ENCODE results near the gene SLC25A48.
"Not testable (repeated sequence)": the region's sequence is repeated elsewhere in the genome, so short reads cannot be mapped to it uniquely, and the experiment has no call there.

SLC25A48 gene

DNA sequence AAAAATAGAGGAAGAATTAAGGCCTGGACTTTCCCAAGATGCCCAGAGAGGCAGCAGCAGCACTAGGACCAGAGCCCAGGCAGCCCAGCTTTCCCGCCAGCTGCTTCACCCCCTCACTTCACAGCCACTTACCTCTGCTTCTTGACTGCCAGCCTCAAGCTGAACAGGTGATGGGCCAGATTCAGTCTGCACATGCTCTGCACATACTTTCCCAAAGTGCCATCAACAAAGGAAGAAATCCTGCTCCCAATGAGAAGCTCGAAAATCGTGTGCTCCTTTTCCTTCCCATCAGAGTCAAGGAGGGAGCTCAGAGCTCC, 4.1 kb upstream of the SLC25A48 start:
- no peak for DNase-seq

DNA sequence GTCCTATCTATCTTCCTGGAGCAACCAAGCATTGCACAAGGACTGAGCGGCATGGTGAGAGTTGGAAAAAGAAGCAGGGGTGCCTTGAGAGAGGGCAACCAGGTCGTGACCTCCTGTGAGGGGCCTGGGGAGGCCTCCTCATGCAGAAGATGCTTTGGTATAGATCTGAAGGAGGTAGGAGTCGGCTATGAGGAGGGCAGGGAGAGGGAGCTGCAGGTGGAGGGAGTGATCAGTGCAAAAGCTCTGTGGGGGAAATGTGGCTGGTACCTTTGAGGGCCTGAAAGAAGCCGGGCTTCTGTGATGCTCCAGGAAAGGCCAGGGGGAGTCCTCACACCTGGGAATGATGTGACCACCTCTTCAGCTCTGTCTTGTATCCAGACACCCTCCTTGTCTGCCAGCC, 3.6 kb upstream of the SLC25A48 start:
- no peak for DNase-seq

DNA sequence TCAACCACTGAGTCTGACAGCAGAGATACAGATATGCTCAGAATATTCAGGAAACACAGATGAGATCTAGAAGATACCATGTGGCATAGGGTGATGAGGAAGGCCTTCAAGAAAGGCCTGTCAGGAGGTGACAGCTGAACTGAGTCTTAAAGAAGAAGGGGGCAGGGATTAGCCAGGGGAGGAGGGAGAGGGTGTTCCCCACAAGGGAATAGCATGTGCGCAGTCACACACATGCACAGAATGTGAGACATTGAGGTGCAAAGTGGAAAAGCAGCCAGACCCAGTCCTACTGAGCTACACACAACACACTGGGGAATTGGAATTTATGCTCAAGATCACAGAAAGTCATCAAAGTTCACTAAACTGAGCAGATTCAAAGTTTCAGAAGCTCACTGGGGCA, 3.0 kb upstream of the SLC25A48 start:
- DNase-seq, result no peak

DNA sequence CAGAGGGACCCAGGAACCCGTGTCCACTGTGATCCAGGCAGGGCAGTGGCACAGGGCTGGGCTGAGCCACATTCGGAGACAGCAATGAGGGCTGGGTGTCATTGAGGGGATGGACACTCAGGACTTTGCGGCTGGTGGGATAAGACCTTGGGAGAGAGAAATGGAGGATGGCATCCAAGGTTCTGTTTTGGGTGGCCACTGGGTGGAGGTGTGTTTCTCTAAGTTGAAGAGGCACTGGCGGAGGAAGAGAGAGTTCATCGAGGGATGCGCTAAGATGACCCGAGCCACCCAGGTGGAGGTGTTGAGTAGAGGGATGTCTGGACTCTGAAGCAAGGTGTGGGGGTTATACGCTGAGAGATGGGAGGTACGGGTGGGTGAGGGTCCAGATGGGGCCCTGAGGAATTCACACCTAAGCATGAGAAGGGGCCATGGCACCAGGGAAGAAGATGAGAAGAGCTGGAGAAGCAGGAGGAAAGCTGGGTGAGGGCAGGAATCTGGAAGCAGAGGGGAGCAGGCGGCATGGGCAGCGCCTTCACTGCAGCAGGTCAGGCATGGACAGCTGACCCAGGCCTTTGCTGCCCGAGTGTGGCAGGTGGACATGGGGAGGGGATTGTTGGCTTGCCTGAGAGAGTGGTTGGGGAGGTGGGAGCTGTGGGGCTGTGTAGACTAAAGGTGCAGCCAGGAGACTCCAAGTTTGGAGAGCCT, 2.5 kb upstream of the SLC25A48 start:
- no peak for DNase-seq

GRCh38 chr5:135832941-135833920, 1.2 kb upstream of the SLC25A48 start:
- DNase-seq, result no peak

GRCh38 chr5:135833961-135834638, 363 bp upstream of the SLC25A48 start:
- no peak for DNase-seq

- no peak for DNase-seq
Observed at GRCh38 chr5:135835766-135836165, 1.3 kb downstream of the SLC25A48 start.

DNA sequence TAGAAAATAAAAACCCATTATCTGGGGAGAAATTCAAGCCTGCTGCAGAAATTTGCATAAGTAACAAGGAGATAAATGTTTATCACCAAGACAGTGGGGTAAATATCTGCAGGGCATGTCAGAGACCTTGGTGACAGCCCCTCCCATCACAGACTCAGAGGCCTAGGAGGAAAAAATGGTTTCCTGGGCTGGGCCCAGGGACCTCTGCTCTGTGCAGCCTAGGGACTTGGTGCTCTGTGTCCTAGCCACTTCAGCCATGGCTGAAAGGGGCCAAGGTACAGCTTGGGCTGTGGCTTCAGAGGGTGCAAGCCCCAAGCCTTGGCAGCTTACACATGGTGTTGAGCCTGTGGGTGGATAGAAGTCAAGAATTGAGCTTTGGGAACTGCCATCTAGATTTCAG, 3.9 kb downstream of the SLC25A48 start:
- DNase-seq, result not testable (repeated sequence)

GRCh38 chr5:135839566-135839965, 5.1 kb downstream of the SLC25A48 start:
- DNase-seq, result no peak

- DNase-seq, result no peak
Observed at GRCh38 chr5:135840959-135841358, 6.5 kb downstream of the SLC25A48 start.

GRCh38 chr5:135842737-135843136, 8.3 kb downstream of the SLC25A48 start:
- DNase-seq, result no peak

DNA sequence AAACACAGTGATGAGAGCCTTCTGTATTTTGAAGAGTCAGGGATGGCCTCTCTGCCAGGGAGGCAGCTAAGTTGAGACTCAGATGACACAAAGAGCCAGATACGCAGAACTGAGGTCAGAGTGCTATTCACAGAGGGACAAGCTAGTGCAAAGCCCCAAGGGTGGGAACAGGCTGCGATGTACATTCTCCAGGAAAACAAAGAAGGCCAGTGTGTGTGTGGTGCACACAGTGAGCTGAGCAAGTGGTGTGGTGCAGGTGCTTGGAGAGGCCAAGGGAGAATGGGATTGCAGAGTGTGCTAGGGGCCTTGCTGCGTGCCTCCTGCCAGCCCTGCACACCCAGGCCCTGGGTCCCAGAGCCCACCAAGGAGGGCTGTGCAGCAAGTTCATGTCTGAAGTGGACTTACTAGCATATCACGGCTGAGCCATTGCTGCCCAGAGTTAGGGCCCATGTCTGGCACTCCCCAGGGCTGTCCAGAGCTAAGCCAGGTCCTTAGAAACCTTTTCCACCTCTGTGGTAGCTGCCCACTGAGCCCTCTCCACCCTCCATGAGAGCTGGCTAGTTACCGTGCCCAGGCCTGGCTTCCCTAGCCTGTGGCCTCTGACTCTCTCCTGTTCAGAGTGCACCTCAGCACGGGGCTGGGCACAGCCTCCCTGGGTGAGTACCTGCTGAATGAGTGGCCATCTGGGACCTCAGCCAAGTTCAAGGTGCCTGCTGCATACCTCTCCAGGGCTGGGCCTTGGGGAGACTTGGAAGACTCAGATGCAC, 9.3 kb downstream of the SLC25A48 start:
- no peak for DNase-seq

DNA sequence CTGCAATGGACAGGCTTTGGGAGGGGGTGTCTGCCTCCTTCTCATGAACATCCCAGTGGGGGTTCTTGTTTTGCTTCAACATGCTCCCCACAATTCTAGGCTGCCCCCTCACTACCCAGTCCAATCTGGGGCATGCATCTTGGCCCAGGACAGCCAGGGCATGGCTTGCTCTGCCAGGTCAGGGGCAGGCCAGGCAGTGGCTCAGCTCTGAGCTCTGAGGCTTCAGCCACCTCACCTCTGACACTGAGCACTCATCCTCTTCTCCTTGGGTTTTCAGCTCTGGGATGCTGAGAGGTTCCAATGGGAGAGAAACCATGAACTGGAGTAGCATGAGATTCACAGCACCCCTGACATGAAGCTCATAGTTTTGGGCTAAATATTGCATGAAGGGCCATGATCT, 11.8 kb downstream of the SLC25A48 start:
- DNase-seq, result no peak

DNA sequence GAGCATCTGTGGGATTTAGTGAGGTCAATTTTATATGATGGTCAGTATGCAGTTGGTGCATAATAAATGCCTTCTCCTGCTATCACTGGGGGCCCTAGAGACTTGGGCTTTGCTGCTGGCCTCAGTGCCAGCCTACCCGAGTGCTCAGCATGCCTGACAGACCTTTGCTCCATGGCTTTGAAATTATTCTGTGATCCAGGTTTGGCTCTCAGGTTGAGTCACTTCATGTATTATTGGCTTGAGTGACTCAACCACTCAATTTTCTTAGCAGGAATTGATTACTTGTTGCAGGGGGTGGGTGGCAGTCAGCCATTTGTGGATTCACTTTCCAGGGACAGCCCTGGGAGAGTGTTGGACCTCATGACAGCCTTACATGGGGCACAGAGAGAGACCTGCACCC, 13.5 kb downstream of the SLC25A48 start:
- no peak for DNase-seq

GRCh38 chr5:135850231-135850630, 15.8 kb downstream of the SLC25A48 start:
- no peak for DNase-seq

DNA sequence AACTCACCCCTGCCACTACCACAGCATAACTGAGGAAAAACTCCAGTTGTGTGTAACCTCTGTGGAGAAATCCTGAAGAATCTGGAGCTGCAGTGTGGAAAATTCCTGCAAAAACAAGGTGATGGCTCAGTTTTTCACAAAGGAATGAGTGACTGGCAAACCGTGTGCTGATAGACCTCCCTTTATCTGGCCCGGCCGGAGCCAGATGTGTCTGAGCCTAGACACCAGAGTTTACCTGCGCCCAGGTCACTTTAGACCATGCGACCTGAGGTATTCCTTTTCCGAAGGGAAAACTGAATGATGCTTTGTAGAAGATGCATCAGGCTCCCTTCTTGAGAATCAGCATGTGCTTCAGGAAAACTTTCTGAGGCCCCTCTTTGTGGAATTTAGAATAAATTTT, 16.2 kb downstream of the SLC25A48 start:
- DNase-seq, result no peak

GRCh38 chr5:135851186-135851914, 16.9 kb downstream of the SLC25A48 start:
- DNase-seq, result no peak

DNA sequence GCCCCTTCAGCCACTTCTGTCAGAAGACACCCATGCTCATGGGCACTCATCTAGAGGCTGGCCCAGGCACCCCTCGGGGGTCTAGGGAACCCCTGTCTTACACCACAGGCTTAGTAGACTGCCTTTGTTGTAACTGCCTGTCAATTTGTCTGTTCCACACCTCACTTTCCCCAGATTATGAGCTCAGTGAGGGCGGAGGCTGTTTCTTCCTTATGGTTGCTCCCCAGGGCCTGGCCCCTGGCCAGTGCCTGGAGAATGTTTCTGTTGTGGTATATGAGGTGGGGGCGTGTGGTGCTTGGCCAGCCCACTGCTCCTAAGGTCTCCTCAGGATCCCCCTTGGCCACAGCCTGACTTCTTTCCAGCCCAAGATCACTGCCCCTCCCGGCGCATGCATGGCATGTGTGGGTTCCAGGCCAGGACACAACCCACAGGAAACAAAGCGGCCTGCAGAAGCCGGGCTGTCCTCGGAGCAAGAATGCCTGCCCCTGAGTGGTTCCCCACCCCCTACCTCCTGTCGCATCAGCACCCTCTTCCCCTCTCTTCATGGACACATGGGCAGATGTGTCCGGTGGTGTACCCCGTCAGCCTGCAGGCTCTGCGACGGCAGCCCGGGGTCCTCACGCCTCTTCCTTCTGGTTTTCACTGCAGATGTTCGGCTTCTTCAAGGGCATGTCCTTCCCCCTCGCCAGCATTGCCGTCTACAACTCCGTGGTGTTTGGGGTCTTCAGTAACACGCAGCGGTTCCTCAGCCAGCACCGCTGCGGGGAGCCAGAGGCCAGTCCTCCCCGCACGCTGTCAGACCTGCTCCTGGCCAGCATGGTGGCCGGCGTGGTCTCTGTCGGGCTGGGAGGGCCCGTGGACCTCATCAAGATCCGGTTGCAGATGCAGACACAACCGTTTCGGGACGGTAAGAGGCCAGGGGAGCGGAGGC, 17.7 kb downstream of the SLC25A48 start:
- no peak for DNase-seq

DNA sequence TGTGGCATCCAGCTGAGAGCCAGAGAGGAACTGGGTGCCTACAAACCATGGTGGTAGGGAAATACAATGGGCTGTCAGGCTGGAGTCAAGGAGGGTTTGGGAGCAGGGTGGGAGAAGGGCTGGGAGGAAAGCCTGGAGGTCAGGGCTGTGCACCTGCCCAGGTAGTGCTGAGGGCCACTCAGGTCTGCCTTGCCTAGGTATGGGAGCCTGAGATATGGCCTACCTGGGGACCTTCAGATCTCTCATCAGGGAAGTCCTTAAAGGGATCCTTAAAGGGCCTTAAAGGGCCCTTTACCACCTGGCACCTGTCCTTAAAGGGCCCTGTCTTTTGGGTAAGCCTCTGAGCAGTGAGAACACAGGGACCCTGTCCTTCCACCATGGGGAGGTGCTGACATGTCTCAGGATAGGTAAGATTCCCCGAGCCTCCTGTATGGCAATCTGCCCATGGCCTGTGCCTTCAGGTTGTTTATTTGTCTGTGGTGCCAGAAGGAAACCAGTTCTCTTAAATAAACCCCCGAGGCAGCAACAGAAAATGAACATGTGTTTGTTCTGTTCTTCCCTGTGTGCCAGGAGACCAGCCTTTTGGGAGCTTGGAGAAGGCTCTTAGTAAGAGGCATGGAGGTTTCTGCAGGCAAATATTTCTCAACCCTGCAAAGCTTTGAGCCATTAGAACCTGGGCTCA, 23.3 kb downstream of the SLC25A48 start:
- DNase-seq, result no peak

GRCh38 chr5:135859186-135859585, 24.7 kb downstream of the SLC25A48 start:
- DNase-seq, result not testable (repeated sequence)
